ENCODE results near the gene MXD4. TPM values are rescaled to one million over a fixed set of nuclear protein-coding genes. Genes with fewer than 3 reads are reported as not detected.

The MXD4 gene
- total RNA-seq, 1 experiment from 2014 or later, result 46.8 TPM

- DNase-seq (ENCODE audit: low spot score), result no peak
These were observed 30.8 kb upstream of the MXD4 start for GRCh38 chr4:2292646-2293108.

GRCh38 chr4:2291705-2292645, 30.1 kb upstream of the MXD4 start:
- no peak for DNase-seq (ENCODE audit: low spot score)

GRCh38 chr4:2290974-2291704, 29.2 kb upstream of the MXD4 start:
- DNase-seq (ENCODE audit: low spot score), result no peak

GRCh38 chr4:2290488-2290887, 28.6 kb upstream of the MXD4 start:
- DNase-seq (ENCODE audit: low spot score), result no peak

- DNase-seq (ENCODE audit: low spot score), result no peak
These were observed 28.0 kb upstream of the MXD4 start for GRCh38 chr4:2289955-2290333.

- DNase-seq (ENCODE audit: low spot score), result no peak
These were observed 27.5 kb upstream of the MXD4 start for GRCh38 chr4:2289311-2289954.

GRCh38 chr4:2288051-2288541, 26.2 kb upstream of the MXD4 start:
- DNase-seq (ENCODE audit: low spot score), result no peak

- DNase-seq (ENCODE audit: low spot score), result no peak
These were observed 25.6 kb upstream of the MXD4 start for GRCh38 chr4:2287594-2287915.

GRCh38 chr4:2286904-2287593, 25.1 kb upstream of the MXD4 start:
- DNase-seq (ENCODE audit: low spot score), result no peak

GRCh38 chr4:2285613-2286381, 23.9 kb upstream of the MXD4 start:
- DNase-seq (ENCODE audit: low spot score), result no peak

GRCh38 chr4:2284934-2285612, 23.2 kb upstream of the MXD4 start:
- DNase-seq (ENCODE audit: low spot score), result no peak

GRCh38 chr4:2284161-2284933, 22.4 kb upstream of the MXD4 start:
- DNase-seq (ENCODE audit: low spot score), result no peak

- no peak for DNase-seq (ENCODE audit: low spot score)
These were observed 21.3 kb upstream of the MXD4 start for GRCh38 chr4:2283199-2283711.

- DNase-seq (ENCODE audit: low spot score), result no peak
These were observed 19.9 kb upstream of the MXD4 start for GRCh38 chr4:2281575-2282343.

- peak; percentile 23 for DNase-seq (ENCODE audit: low spot score)
These were observed 18.8 kb upstream of the MXD4 start for GRCh38 chr4:2280531-2281300.

- no peak for DNase-seq (ENCODE audit: low spot score)
These were observed 16.0 kb upstream of the MXD4 start for GRCh38 chr4:2277956-2278355.

GRCh38 chr4:2276581-2277325, 14.8 kb upstream of the MXD4 start:
- DNase-seq (ENCODE audit: low spot score), result no peak
